ENCODE results near the gene MYRF. TPM values are rescaled to one million over a fixed set of nuclear protein-coding genes. Genes with fewer than 3 reads are reported as not detected.
A peak's percentile ranks its signal among the peaks of the same experiment; 100 is the strongest.

Gene MYRF
- total RNA-seq, 1 experiment from 2014 or later: 15.3 TPM

DNA sequence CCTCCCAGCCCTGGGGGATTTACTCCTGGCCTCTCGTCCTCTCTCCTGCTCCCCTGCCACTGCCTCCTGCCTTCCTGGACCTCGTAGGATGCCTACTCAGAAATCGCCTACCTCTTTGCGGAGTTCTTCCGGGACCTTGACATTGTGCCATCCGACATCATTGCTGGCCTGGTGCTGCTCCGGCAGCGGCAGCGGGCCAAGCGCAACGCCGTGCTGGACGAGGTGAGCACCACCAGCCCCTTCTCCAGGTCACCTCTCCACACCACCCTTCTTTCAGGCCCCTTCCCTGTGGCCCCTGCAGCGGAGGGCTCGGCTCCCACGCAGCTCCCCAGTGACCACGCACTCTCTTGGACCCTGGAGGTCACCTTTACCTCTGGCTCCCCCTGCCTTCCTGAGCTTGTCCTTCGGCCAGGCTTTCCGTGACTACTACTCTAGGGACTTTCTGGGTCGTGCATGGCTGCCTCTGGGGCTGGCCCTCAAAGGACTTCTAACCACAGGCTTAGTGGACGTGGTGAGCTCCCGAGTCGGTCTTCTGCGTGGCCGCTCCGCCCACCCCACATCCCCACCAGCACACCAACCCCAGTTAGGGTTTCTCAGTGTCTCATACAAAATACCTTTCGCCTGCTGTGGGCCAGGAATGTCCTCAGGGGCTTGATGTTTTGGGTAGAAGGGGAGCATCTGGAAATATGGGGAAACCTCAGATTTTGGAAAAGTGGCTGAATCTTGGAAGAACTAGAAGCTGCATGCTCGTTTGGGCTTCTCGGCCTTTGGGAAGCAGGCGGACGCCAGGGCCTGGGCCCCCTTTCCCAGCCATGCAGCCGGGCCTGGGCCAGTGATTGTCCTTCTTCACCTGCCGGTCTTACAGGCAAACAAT lies 24.1 kb upstream of the MYRF start:
- peak overlapping the region; percentile 85 for H3K27ac ChIP-seq
- no peaks in the 10 kb centered on the region for H4K20me1 ChIP-seq (ENCODE audit: insufficient read depth)
- H3K4me2 ChIP-seq: peak overlapping the region; percentile 73
- H3K4me1 ChIP-seq (replicated peaks; ENCODE audit: insufficient read depth): peaks cover 51% of the 10 kb centered on the region
- no peaks in the 10 kb centered on the region for H3K36me3 ChIP-seq (ENCODE audit: low read depth)
- BruUV-seq (replicated peaks): TSS peak; percentile 43
- H3K9me2 ChIP-seq (ENCODE audit: insufficient read depth): no peaks in the 10 kb centered on the region
- intact Hi-C loops (cut with micrococcal nuclease; ENCODE audit: unreplicated experiment): no loop called here
- ChIA-PET POLR2A (ENCODE audit: unreplicated experiment) (interaction anchor here (0.7 to 0.8 kb wide), 2 partner anchors 28 to 29 kb away, joined by 7 to 16 read pairs; no protein-coding TSS in a partner anchor), CTCF (interaction anchor here (0.6 to 1.1 kb wide), 3 partner anchors 28 to 239 kb away, joined by 3 to 4 read pairs (median 3); no protein-coding TSS in a partner anchor)
- no peak for TF ChIP-seq EZH2 (IDR thresholded peaks at IDR 0.05; ENCODE audit: low read depth)
- TF ChIP-seq, protein P1, sequence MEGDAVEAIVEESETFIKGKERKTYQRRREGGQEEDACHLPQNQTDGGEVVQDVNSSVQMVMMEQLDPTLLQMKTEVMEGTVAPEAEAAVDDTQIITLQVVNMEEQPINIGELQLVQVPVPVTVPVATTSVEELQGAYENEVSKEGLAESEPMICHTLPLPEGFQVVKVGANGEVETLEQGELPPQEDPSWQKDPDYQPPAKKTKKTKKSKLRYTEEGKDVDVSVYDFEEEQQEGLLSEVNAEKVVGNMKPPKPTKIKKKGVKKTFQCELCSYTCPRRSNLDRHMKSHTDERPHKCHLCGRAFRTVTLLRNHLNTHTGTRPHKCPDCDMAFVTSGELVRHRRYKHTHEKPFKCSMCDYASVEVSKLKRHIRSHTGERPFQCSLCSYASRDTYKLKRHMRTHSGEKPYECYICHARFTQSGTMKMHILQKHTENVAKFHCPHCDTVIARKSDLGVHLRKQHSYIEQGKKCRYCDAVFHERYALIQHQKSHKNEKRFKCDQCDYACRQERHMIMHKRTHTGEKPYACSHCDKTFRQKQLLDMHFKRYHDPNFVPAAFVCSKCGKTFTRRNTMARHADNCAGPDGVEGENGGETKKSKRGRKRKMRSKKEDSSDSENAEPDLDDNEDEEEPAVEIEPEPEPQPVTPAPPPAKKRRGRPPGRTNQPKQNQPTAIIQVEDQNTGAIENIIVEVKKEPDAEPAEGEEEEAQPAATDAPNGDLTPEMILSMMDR (conservative IDR thresholded peaks at IDR 0.05): 0 out of 2 replicates have a peak, but pooled peaks have one; percentile 32
- no peaks in the 10 kb centered on the region for H3K9me3 ChIP-seq (ENCODE audit: insufficient read depth, low read depth)
- H3F3A ChIP-seq (ENCODE audit: insufficient read depth, low read depth): peaks cover 25% of the 10 kb centered on the region
- no peak overlapping the region for H3K4me3 ChIP-seq
- H2AFZ ChIP-seq: no peak overlapping the region
- no peaks in the 10 kb centered on the region for H3K79me2 ChIP-seq (ENCODE audit: low read depth)
- no peaks in the 10 kb centered on the region for H3K27me3 ChIP-seq (ENCODE audit: insufficient read depth, low read depth)
- DNase-seq: peak in 1 of 2 experiments; percentile 23

DNA sequence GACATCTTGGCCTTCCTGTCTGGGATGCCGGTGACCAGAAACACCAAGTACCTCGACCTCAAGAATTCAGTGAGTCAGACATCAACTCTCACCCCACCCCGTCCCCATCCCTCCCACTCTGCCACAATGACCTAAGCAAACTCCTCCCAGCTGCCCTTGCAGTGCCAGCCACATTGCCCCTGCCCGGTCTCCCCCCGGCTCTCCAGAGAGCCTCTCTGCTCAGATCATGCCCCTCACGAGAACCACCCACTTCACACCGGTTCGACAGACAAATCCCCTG lies 23.6 kb upstream of the MYRF start:
- Histone ChIP-seq H3K4me3 (peak overlapping the region; percentile 25; the same call in 1 of the 2 replicates), H3K36me3 (ENCODE audit: low read depth) (no peaks in the 10 kb centered on the region), H3K79me2 (ENCODE audit: low read depth) (no peaks in the 10 kb centered on the region), H4K20me1 (ENCODE audit: insufficient read depth) (no peaks in the 10 kb centered on the region), H3K4me2 (peak overlapping the region; percentile 73), H3K27me3 (ENCODE audit: insufficient read depth, low read depth) (no peaks in the 10 kb centered on the region), H3K9me3 (ENCODE audit: insufficient read depth, low read depth) (no peaks in the 10 kb centered on the region), H3K4me1 (replicated peaks; ENCODE audit: insufficient read depth) (peaks cover 51% of the 10 kb centered on the region), H3K9me2 (ENCODE audit: insufficient read depth) (no peaks in the 10 kb centered on the region), H3F3A (ENCODE audit: insufficient read depth, low read depth) (peaks cover 25% of the 10 kb centered on the region), H3K27ac (peak overlapping the region; percentile 85), H2AFZ (no peak overlapping the region)
- POLR2A ChIA-PET (ENCODE audit: unreplicated experiment): interaction anchor here (0.6 to 0.8 kb wide), 3 partner anchors 29 to 130 kb away, joined by 7 to 16 read pairs (median 12); no protein-coding TSS in a partner anchor
- no TSS peak for BruUV-seq (replicated peaks)
- peak; percentile 82 to 95 for DNase-seq
- intact Hi-C loops (cut with micrococcal nuclease; ENCODE audit: unreplicated experiment): no loop called here
- CTCF ChIA-PET: interaction anchor here (0.6 to 1.1 kb wide), 3 partner anchors 28 to 240 kb away, joined by 3 to 4 read pairs (median 3); no protein-coding TSS in a partner anchor
- TF ChIP-seq, protein P1 (conservative IDR thresholded peaks at IDR 0.05): no peak
- TF ChIP-seq EZH2 (IDR thresholded peaks at IDR 0.05; ENCODE audit: low read depth): no peak

DNA sequence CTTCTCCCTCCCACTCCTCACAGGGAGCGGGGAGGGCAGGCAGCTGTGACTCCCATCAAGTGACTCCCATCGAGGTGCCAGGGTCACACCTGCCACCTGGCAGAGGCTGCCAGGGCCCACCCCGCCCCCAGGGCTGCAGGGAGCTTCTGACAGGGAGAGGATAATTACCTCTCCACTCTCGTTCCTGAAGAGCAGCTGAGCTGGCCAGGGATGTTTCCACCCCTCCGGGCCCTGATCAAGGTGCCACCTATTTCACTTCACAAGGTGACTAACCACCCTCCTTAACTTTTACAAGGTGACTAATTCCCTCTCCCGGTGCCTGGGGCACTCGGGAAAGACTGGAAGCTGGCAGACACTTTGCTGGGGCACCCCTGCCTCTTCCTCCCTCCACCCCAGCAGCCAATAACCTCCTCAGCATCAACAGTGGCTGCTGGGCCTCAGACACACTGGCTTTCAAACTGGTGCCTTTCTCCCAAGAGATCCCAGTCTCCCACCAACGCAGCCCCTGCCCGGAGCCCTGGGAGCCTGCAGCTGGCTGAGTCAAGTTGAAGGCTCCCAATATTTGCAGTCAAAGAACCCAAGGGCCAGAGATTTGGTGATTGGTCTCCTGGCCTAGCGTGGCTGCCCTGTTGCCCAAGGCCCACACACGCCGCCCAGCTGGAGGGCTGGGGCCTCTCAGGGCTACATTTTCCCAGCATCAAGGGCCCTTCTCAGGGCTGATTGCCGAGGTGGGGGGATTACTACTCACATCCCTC lies 22.0 kb upstream of the MYRF start:
- H3K36me3 ChIP-seq (ENCODE audit: low read depth): no peaks in the 10 kb centered on the region
- H3K9me3 ChIP-seq (ENCODE audit: insufficient read depth, low read depth): no peaks in the 10 kb centered on the region
- no peaks in the 10 kb centered on the region for H3K27me3 ChIP-seq (ENCODE audit: insufficient read depth, low read depth)
- TF ChIP-seq EZH2 (IDR thresholded peaks at IDR 0.05; ENCODE audit: low read depth): no peak
- TF ChIP-seq, protein P1 (conservative IDR thresholded peaks at IDR 0.05): no peak
- ChIA-PET POLR2A (ENCODE audit: unreplicated experiment) (interaction anchor here (0.6 to 0.9 kb wide), 5 partner anchors 17 to 894 kb away, joined by 3 to 5 read pairs (median 3); no protein-coding TSS in a partner anchor), CTCF (interaction anchor here (0.8 to 1.4 kb wide), 3 partner anchors 33 to 52 kb away, joined by 3 to 5 read pairs (median 4); no protein-coding TSS in a partner anchor)
- peaks cover 25% of the 10 kb centered on the region for H3F3A ChIP-seq (ENCODE audit: insufficient read depth, low read depth)
- peak; percentile 97 to 100 for DNase-seq
- peaks cover 51% of the 10 kb centered on the region for H3K4me1 ChIP-seq (replicated peaks; ENCODE audit: insufficient read depth)
- H3K27ac ChIP-seq: peak overlapping the region; percentile 85
- no peaks in the 10 kb centered on the region for H3K79me2 ChIP-seq (ENCODE audit: low read depth)
- no peak overlapping the region for H3K4me3 ChIP-seq
- H3K4me2 ChIP-seq: peak overlapping the region; percentile 73
- BruUV-seq (replicated peaks): no TSS peak
- H2AFZ ChIP-seq: no peak overlapping the region
- intact Hi-C loops (cut with micrococcal nuclease; ENCODE audit: unreplicated experiment): loop anchor here (1.0 to 5.0 kb wide), 5 partner anchors 33 to 243 kb away; partner anchors contain the start of gene DAGLA
- H4K20me1 ChIP-seq (ENCODE audit: insufficient read depth): no peaks in the 10 kb centered on the region
- H3K9me2 ChIP-seq (ENCODE audit: insufficient read depth): no peaks in the 10 kb centered on the region

Measured in PC-9 (cell line).